H1 (cell line): ENCODE measurements around the gene ENTPD2. TPM values are rescaled to one million over a fixed set of nuclear protein-coding genes. Genes with fewer than 3 reads are reported as not detected.
A peak's percentile ranks its signal among the peaks of the same experiment; 100 is the strongest.

Experiments used
- HDAC2 ChIP-seq, 2 experiments: fragments of 300-600 bp in 1 of 2; sonication (generic) in 1 of 2; IDR thresholded peaks; 2 replicates each; pipeline ENCODE4 v1.6.1; 2011 to 2012; ENCODE audit warnings: low read depth in 2 of 2, low read length in 2 of 2, mild to moderate bottlenecking in 2 of 2, moderate library complexity in 2 of 2, borderline replicate concordance in 1 of 2, inconsistent platforms in 1 of 2
- MAFK ChIP-seq: IDR thresholded peaks from 2 replicates; pipeline ENCODE4 v1.6.1; 2012; ENCODE audit warnings: low read depth, mild to moderate bottlenecking, improper control_type of control experiment, low read length
- POLR2A ChIP-seq, 2 experiments: IDR thresholded peaks; 1 replicate in 1 of 2; 2 replicates in 1 of 2; pipeline ENCODE4 v1.6.1; 2011; ENCODE audit warnings: low read depth in 2 of 2, low read length in 2 of 2, mild to moderate bottlenecking in 2 of 2; ENCODE audit errors: control extremely low read depth in 1 of 2
- SIX5 ChIP-seq: IDR thresholded peaks from 2 replicates; pipeline ENCODE4 v1.6.1; 2011; ENCODE audit warnings: mild to moderate bottlenecking, low read depth, low read length
- SP2 ChIP-seq: IDR thresholded peaks from 2 replicates; pipeline ENCODE4 v1.6.1; 2012; ENCODE audit warnings: mild to moderate bottlenecking, low read length, inconsistent platforms
- TAF7 ChIP-seq: optimal IDR thresholded peaks from 2 replicates; pipeline ENCODE3; 2011; ENCODE audit warnings: low read depth, mild to moderate bottlenecking, inconsistent platforms, low read length, moderate library complexity, borderline replicate concordance
- polyA plus RNA-seq, 7 experiments: library from polyadenylated mRNA; depleted of rRNA in 3 of 7; stranded (reverse) in 5 of 7; unstranded in 2 of 7; fragments of >200 nt in 5 of 7; fragments of 200-250 nt in 2 of 7; gene quantifications; 1 replicate in 5 of 7; 2 replicates in 1 of 7; 4 replicates in 1 of 7; pipeline versions ENCODE4 v1.2.1 to v1.2.3, GENCODE V29; 2011 to 2013; ENCODE audit warnings: missing spikeins in 2 of 7, mixed read lengths in 2 of 7
- total RNA-seq: library from RNA; stranded (reverse); fragmentation: NEBNext Ultra II Directional; extraction: Animal tissue kit (Norgen Biotek cat#: 25700); gene quantifications from 2 replicates; pipeline ENCODE4 v1.2.1, GENCODE V29; 2021
- TF ChIP-seq, protein P1 (sequence below): IDR thresholded peaks from 2 replicates; pipeline ENCODE4 v1.6.1; 2012; ENCODE audit warnings: low read length, inconsistent platforms
- TF ChIP-seq, protein P2 (sequence below): IDR thresholded peaks from 2 replicates; pipeline ENCODE4 v1.6.1; 2012; ENCODE audit warnings: inconsistent platforms
- TF ChIP-seq, protein P3 (sequence below): IDR thresholded peaks from 2 replicates; pipeline ENCODE4 v1.6.1; 2011; ENCODE audit warnings: low read depth, mild to moderate bottlenecking, low read length; ENCODE audit not compliant: insufficient read depth

The ENTPD2 gene
- total and polyA plus RNA-seq, 2 of the 8 experiments (the other 6 are each of a cell fraction or from before 2014, with no cell fraction given), result 0.65 to 3.8 TPM

DNA sequence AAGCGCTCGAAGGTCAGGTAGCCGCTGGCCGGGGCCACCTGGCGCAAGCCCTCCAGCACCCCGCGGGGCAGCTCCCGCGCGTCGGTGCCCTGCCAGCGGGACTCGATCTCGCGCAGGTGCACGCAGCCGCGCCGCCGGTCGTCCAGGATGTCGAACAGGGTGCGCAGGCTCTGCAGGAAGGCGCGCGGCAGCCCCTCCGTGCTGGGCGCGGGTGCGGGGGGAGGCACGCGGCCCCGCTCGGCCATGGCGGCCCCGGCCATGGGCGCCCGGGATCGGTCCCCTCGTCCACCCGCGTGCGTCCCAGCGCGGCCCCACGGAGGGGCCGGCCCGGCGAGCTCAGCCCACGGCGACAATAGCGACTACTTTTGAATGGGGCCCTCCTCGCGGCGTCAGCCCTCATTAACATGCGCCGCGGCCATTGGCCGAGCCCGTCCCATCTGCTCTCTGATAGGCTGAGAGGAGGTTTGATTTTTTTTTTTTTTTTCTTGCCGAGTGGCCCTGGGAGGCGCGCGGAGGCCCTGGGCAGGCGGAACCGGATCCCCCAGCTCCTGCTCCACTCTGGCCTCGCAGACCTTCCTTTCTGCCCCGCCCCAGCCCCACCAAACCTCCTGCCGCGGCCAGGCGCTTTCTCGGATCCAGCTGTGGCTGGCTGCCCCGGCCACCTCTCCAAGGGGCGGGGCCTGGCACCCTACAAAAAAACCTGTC lies 16.5 kb upstream of the ENTPD2 start, which contains the start of gene SAPCD2 (continued):
- TF ChIP-seq, protein P1, sequence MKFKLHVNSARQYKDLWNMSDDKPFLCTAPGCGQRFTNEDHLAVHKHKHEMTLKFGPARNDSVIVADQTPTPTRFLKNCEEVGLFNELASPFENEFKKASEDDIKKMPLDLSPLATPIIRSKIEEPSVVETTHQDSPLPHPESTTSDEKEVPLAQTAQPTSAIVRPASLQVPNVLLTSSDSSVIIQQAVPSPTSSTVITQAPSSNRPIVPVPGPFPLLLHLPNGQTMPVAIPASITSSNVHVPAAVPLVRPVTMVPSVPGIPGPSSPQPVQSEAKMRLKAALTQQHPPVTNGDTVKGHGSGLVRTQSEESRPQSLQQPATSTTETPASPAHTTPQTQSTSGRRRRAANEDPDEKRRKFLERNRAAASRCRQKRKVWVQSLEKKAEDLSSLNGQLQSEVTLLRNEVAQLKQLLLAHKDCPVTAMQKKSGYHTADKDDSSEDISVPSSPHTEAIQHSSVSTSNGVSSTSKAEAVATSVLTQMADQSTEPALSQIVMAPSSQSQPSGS, result no peak
- TF ChIP-seq, protein P2, sequence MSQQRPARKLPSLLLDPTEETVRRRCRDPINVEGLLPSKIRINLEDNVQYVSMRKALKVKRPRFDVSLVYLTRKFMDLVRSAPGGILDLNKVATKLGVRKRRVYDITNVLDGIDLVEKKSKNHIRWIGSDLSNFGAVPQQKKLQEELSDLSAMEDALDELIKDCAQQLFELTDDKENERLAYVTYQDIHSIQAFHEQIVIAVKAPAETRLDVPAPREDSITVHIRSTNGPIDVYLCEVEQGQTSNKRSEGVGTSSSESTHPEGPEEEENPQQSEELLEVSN, result peak; percentile 57
- TF ChIP-seq SP2 (no peak), SIX5 (no peak), HDAC2 (IDR thresholded peaks at IDR 0.05; ENCODE audit: borderline replicate concordance in 1 of 2, low read depth in 2 of 2, low read length in 2 of 2) (peak in 1 of 2 experiments; percentile 22; a peak in 1 of 4 replicates), MAFK (no peak), POLR2A (IDR thresholded peaks at IDR 0.05; ENCODE audit: control extremely low read depth in 1 of 2, low read depth in 2 of 2, low read length in 2 of 2) (peak in 1 of 2 experiments; percentile 49; a peak in 1 of 3 replicates), TAF7 (peak; percentile 22)
- TF ChIP-seq, protein P3, sequence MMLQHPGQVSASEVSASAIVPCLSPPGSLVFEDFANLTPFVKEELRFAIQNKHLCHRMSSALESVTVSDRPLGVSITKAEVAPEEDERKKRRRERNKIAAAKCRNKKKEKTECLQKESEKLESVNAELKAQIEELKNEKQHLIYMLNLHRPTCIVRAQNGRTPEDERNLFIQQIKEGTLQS, result no peak
